HG03135 (cell line): ENCODE data around the gene MYCL.
A peak's percentile ranks its signal among the peaks of the same experiment; 100 is the strongest.

ENCODE experiments used
- ATAC-seq: cut with Tn5 transposase; IDR thresholded peaks from one replicate; pipeline ENCODE4 v1.9.1; 2021; ENCODE audit warnings: mild to moderate bottlenecking, moderate library complexity; ENCODE audit not compliant: unreplicated experiment

Gene MYCL

GRCh38 chr1:39857126-39857878 is 44.4 kb downstream of the MYCL start:
- ATAC-seq = no peak

DNA sequence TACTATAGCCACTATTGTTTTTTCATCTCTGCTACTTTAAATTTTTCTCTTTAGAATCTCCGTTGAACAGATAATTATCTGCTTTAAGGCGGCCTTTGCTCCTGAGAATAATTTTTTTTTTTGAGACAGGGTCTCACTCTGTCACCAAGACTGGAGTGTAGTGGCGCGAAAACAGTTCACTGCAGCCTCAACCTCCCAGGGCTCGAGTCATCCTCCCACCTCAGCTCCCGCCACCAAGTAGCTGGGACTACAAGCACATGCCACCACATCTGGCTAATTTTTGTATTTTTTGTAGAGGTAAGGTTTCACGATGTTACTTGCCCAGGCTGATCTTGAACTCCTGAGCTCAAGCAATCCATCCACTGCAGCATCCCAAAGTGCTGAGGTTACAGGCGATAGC is 47.0 kb downstream of the MYCL start:
- no peak for ATAC-seq

DNA sequence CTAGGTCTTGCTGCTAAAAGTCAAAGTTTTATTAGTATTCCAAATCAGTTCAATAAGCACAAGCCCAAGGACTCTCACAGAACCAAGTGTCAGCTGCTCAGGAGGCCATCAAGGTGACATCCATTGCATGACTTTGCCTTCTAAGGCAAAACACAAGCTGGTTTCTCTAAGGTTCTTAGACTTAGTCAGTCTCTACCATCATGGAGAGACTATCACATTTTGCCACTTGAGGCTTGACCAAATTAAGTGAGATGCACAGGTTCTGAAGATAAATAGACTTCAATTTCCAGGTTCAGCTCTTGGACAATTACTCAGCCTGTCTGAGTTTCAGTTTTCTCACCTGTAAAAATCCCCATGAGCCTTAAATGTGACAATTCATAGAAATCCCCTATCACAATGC is 47.4 kb downstream of the MYCL start:
- ATAC-seq = no peak

- ATAC-seq = no peak
These were observed 48.8 kb downstream of the MYCL start for GRCh38 chr1:39852876-39853275.

- ATAC-seq = no peak
These were observed 49.4 kb downstream of the MYCL start for GRCh38 chr1:39852214-39852791.

GRCh38 chr1:39850606-39851216 is 51.0 kb downstream of the MYCL start:
- no peak for ATAC-seq

DNA sequence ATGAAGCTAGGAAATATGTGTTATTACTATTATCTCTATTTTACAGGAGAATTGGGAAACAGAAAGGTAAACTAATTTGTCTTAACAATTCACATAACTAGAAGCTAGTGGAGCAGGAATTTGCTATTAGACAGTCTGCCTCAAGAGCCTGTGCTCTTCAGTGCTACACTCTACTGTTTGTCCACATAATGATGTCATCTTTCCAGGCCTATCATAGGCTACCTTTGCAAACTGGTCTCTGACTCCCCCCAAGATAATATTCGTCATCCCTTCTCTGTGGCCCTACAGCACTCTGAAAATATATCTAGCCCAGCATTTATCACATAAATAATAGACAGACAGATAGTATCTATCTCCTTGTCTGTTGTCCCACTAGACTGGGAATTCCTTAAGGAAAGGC is 52.5 kb downstream of the MYCL start:
- ATAC-seq = no peak

DNA sequence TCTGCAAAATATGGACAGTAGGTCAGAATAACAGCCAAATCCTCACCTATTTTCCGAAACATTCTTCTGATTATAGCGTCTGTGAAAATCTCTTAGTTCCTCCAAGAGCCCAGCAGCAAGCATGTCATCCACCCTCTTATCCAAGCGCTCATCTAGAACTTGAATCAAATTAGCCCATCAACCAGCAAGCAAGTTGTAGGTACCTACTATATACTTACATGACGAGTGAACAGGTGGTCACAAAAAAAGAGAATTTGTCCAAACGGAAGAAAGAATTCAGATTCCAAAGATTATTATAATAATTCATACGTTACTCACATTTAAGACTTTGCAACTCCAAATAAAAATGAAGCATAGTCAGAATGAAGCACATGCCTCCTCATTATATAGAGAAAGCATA is 53.8 kb downstream of the MYCL start:
- ATAC-seq = no peak

DNA sequence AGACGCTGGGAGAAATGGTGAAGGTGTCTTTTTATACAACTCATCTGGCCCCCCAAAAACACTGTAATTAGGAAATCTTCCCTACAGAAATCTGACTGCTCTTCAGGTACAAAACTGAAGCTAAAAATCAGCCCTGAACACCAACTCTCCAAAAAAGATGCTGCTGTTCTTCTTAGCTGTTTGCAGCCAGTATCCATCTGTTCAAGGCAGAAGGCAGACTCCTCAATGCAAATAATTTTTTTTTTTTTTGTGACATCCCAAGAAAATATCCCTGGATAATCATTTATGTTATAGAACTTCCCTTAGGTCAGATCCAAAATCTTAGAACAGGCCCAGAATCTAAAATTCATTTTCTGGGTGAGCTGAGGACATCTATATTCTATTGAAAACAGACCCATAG is 54.9 kb downstream of the MYCL start:
- no peak for ATAC-seq

GRCh38 chr1:39845569-39846566 is 55.8 kb downstream of the MYCL start:
- peak; percentile 81 for ATAC-seq
